Muscle layer of duodenum (tissue), 2 donors: ENCODE results near the gene ZBED4.

Source experiments
- H3K27ac ChIP-seq: one replicate; pipeline ENCODE4 v1.7.0; 2013; ENCODE audit warnings: mild to moderate bottlenecking, low read length
- H3K27me3 ChIP-seq: one replicate; pipeline ENCODE4 v1.7.0; 2013; ENCODE audit warnings: low read depth, mild to moderate bottlenecking, control low read depth, low read length
- H3K36me3 ChIP-seq, 2 donors: one replicate each; pipeline ENCODE4 v1.7.0; 2013; ENCODE audit warnings: low read length in 2 of 2, control low read depth in 1 of 2, mild to moderate bottlenecking in 1 of 2; ENCODE audit not compliant: insufficient read depth in 2 of 2, control insufficient read depth in 1 of 2
- H3K4me1 ChIP-seq, 2 donors: one replicate each; pipeline ENCODE4 v1.7.0; 2013; ENCODE audit warnings: low read length in 2 of 2, mild to moderate bottlenecking in 2 of 2, control low read depth in 1 of 2, moderate library complexity in 1 of 2; ENCODE audit not compliant: insufficient read depth in 2 of 2, control insufficient read depth in 1 of 2
- H3K4me3 ChIP-seq, 2 donors: one replicate each; pipeline ENCODE4 v1.7.0; 2013; ENCODE audit warnings: low read length in 2 of 2, low read depth in 1 of 2, mild to moderate bottlenecking in 1 of 2
- H3K9me3 ChIP-seq, 2 donors: one replicate each; pipeline ENCODE4 v1.7.0; 2013; ENCODE audit warnings: low read length in 2 of 2, control low read depth in 1 of 2, mild to moderate bottlenecking in 1 of 2; ENCODE audit not compliant: control insufficient read depth in 1 of 2
- donor health status: healthy.

Gene ZBED4

DNA sequence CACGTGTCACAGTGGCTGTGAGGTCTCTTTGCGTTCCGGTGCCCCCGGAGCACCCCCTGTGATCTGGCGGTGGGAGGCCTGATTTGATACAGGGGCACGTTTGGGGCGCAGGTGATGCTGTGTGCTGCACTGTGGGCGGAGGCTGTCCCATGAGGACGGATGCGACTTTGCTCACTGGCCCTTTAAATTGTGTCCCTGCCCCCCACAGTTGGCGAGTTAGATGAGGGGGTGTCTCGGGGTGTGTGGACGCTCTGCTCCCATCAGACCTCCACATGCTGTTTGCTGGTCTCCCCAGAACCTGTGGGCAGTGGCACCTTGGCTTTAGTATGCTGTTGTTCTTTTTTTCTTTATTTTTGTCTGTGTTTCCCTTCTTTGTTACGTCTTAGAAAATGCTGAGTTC, 5.2 kb downstream of the ZBED4 start:
- Histone ChIP-seq H3K4me1 (peaks cover 12 to 16% of the 10 kb centered on the region in 2 donors), H3K27me3 (no peaks in the 10 kb centered on the region), H3K9me3 (no peaks in the 10 kb centered on the region), H3K4me3 (no peak overlapping the region), H3K36me3 (no peaks in the 10 kb centered on the region), H3K27ac (no peak overlapping the region)

DNA sequence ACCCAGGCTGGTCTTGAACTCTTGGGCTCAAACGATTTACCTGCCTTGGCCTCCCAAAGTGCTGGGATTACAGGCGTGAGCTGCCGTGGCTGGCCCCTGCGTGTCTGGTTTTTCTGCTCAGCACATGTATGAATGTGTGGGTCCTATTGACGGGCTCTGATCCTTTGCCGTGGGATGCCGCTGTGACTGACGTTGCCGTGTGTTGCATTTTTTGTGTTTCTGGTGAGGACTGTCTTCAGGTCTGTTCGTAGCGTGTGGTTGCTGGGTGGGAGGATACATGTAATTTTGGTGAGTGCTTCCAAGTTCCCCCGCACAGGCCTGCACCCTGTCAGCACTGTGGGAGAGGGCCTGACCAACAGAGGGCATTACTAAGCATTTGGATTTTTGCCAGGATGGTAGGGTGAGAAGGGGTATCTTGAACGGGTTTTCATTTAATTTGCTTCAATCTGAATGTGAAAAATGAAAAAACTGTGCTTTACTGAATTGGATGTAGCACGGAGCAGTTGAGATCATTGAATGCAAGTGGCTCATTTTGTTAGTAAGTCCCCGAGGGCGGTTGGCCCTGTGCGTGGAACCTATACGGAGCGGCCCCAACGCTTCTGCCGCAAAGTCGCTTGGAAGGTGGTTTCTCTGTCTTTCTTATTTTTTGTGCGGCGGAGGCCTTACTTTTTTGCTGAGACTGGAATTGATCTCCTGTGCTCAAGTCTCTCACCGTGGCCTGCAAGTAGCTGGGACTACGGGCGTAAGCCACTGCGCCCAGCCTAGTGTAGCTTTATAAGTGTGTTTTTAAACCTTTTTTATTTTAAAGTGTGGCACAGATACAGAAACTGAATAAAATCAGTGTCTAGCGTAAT, 8.2 kb downstream of the ZBED4 start:
- Histone ChIP-seq H3K4me3 (no peak overlapping the region), H3K4me1 (no peaks in the 10 kb centered on the region), H3K36me3 (no peaks in the 10 kb centered on the region), H3K27ac (no peak overlapping the region), H3K27me3 (no peaks in the 10 kb centered on the region), H3K9me3 (peaks cover 7 to 19% of the 10 kb centered on the region in 2 donors)

DNA sequence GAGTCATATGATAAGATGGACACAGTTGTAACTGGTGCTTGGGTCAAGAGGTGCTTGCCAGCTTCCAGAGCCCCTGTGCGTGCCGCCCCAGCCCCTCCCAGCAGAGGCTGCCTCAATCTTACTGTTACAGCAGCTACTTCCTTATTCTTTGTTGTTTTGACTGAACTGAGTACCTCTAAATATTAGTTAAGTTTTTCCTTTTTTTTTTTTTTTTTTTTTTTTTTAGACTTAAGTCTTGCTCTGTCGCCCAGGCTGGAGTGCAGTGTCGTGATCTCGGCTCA, 8.8 kb downstream of the ZBED4 start:
- H3K4me1 ChIP-seq: no peaks in the 10 kb centered on the region
- no peaks in the 10 kb centered on the region for H3K27me3 ChIP-seq
- H3K4me3 ChIP-seq: no peak overlapping the region
- H3K36me3 ChIP-seq: no peaks in the 10 kb centered on the region
- no peak overlapping the region for H3K27ac ChIP-seq
- H3K9me3 ChIP-seq: peaks cover 7 to 22% of the 10 kb centered on the region in 2 donors

DNA sequence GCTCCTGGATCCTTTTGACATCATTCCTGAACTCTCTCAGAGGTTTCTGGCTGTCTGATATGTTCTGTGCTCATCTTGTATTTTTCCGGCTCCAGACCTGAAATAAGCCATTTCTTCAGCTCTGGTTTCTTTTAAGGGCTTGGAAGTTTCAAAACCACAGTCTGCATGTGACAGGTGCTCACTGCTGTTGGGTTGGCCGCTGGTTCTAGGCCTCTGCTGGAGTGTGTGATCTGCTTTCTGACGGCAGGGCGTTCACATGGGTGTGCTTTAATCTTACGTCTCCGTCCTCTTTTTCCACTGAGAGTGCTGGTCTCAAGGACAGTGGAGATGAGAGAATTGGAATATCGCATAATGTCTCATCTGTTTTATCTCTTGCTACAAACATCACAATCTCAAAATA, 10.3 kb downstream of the ZBED4 start:
- Histone ChIP-seq H3K4me1 (no peaks in the 10 kb centered on the region), H3K9me3 (peaks cover 7 to 22% of the 10 kb centered on the region in 2 donors), H3K27ac (no peak overlapping the region), H3K27me3 (no peaks in the 10 kb centered on the region), H3K36me3 (peaks cover 0 to 3% of the 10 kb centered on the region in 2 donors), H3K4me3 (no peak overlapping the region)

DNA sequence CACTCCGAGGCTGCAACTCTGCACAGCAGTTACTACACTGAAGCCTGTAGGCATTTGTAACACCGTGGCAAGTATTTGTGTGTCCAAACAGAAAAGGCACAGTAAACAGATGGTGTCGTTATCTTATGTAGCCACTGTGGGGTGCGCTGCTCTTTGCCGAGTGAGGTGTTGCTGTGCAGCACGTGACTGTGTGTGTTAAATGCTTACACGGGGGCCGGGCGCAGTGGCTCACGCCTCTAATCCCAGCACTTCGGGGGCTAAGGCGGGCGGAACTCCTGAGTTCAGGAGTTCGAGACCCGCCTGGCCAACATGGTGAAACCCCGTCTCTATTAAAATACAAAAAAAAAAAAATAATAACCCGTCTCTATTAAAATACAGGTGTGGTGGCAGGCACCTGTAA, 11.5 kb downstream of the ZBED4 start:
- no peak overlapping the region for H3K4me3 ChIP-seq
- peaks cover 3% of the 10 kb centered on the region in 2 donors for H3K36me3 ChIP-seq
- no peak overlapping the region for H3K27ac ChIP-seq
- H3K4me1 ChIP-seq: no peaks in the 10 kb centered on the region
- peaks cover 7 to 30% of the 10 kb centered on the region in 2 donors for H3K9me3 ChIP-seq
- H3K27me3 ChIP-seq: no peaks in the 10 kb centered on the region

DNA sequence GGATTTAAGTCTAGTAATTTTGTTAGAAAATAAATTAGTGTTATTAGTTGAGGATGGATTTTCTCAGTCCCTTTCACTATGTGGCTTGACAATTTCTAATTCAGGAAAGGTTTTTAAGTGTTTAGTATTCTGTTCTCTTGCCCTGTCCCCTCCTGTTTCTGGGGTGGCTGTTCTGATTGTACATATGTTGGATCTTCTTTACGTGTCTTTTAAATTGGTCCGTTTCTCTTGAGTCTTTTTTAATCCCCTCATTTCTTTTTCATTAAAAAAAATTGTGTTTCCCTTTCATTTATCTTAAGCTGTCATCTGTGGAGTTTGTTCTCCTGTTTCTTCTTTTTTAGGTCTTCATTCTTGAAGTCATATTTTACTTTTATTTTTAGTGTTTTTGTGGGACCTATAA, 12.5 kb downstream of the ZBED4 start:
- Histone ChIP-seq H3K9me3 (peaks cover 7 to 31% of the 10 kb centered on the region in 2 donors), H3K27me3 (no peaks in the 10 kb centered on the region), H3K27ac (no peak overlapping the region), H3K36me3 (peaks cover 3% of the 10 kb centered on the region in 2 donors), H3K4me3 (no peak overlapping the region), H3K4me1 (no peaks in the 10 kb centered on the region)

DNA sequence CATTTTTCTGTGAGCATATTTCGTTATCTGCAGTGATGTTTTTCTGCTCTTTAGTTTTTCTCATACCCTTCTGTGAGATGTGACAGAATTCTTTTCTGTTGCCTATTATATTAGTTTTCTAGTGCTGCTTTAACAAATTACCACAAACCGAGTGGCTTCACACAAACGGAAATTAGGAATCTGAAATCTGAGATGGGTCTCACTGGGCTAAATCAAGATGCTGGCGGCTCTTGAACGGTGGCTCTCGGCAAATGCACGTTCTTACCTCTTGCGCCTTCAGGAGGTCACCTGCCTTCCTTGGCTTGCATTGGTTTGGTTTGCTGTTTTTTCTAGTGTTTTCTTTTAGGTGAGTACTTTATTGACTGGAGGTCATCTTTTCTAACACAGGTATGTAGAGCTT, 13.0 kb downstream of the ZBED4 start:
- peaks cover 3% of the 10 kb centered on the region in 2 donors for H3K36me3 ChIP-seq
- no peak overlapping the region for H3K4me3 ChIP-seq
- H3K9me3 ChIP-seq: peaks cover 7 to 31% of the 10 kb centered on the region in 2 donors
- no peaks in the 10 kb centered on the region for H3K27me3 ChIP-seq
- H3K4me1 ChIP-seq: no peaks in the 10 kb centered on the region
- no peak overlapping the region for H3K27ac ChIP-seq

DNA sequence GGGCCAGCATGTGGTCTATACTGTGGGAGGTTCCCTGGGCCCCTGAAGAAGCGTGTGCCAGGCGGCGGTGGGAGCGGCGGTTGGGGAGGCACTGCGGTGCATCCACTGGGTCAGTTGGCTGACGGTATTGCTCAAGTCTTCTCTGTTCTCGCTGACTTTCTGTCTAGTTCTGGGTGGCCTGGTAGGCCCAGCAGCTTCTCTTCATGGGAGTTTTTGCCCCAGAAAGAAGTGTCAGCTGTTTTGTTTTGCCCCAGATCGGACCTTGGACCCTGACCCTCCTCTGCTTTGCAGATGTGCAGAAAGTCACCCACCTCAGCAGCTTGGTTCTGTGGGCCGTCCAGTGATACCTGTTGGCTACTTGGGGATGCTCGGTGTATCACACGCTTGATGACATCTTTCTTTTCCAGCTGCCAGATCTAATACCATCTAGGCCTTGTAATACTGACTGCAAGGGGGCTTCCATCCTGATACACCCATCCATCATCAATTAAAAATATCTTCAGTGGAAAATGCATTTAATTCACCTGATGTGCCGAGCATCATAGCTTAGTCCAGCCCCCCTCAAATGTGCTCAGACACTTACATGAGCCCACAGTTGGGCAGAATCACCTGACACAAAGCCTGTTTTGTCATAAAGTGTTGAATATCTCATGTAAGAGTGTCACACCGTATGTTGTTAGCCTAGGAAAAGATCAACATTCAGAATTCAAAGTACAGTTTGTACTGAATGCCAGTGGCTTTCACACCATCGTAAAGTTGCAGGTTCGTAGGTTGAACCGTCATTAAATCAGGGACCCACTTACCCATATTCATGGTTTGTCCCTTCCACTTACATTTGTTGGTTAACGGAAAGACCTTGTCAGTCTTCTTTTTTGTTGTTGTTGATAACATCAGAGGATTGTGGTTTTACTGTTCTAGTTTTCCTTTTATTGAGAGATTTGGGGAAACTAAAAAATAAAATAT, 13.9 kb downstream of the ZBED4 start:
- H3K4me3 ChIP-seq: no peak overlapping the region
- no peaks in the 10 kb centered on the region for H3K4me1 ChIP-seq
- peaks cover 7 to 31% of the 10 kb centered on the region in 2 donors for H3K9me3 ChIP-seq
- no peak overlapping the region for H3K27ac ChIP-seq
- H3K27me3 ChIP-seq: no peaks in the 10 kb centered on the region
- peaks cover 3% of the 10 kb centered on the region in 2 donors for H3K36me3 ChIP-seq

DNA sequence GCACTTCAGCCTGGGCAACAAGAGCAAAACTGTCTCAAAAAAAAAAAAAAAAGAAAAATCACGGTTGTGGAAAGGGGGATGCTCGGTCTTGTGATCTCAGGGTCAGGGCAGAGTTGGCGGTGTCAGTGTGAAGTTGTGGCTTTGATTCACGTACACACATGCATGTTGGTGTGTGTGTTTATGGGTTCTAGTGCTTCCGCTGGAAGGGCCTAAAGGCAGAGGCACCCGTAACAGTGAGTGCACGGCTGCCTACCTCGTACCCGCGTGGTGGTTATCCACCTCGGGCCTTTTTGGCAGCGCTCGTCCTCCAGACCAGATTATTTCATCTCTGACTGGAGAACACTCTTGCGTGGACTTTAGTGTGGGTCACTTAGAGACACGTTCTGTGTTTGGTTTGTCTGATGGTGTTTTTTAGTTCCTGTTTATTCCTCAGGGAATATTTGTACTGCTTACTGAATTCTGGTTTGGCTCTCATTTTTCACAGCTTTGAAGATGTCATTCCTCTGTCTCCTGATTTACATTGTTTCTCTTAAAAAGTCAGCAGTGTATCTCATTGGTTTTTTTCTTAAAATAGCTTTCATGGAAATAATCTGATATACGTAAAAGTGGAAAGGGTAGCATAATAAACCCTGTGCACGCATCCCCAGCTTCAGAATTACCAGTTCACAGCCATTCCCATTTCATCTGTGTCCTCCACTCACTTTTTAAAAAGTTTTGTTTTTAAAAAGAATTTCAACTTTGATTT, 15.6 kb downstream of the ZBED4 start:
- peaks cover 7 to 31% of the 10 kb centered on the region in 2 donors for H3K9me3 ChIP-seq
- H3K36me3 ChIP-seq: peaks cover 3% of the 10 kb centered on the region in 2 donors
- H3K4me3 ChIP-seq: no peak overlapping the region
- H3K27ac ChIP-seq: no peak overlapping the region
- no peaks in the 10 kb centered on the region for H3K27me3 ChIP-seq
- no peaks in the 10 kb centered on the region for H3K4me1 ChIP-seq

DNA sequence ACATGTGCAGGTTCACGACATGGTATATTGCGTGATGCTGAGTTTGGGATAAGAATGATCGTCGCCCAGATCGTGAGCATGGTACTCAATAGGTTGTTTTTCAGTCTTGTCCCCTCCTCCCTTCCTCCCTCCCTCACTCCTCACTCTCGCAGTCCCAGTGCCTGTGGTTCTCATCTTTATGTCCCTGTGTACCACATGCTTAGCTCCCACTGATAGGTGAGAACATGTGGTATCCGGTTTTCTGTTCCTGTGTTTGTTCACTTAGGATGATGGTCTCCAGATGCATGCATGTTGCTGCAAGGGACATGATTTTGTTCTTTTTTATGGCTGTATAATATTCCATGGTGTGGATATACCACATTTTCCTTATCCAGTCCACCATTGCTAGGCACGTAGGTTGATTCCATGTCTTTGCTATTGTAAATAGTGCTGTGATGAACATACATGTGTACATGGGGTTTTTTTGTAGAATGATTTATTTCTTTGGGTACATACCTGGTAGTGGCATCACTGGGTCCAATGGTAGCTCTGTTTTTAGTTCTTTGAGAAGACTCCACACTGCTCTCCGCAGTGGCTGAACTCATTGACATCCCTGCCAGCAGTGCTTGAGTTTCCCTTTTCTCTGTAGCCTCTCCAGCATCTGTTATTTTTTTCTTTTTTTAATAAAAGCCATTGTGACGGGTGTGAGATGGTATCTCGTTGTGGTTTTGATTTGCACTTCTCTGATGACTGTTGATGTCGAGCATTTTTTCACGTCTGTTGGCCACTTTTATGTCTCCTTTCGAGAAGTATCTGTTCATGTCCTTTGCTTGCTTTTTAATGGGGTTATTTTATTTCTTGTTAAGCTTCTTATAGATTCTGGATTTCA, 16.4 kb downstream of the ZBED4 start:
- Histone ChIP-seq H3K27me3 (no peaks in the 10 kb centered on the region), H3K36me3 (peaks cover 3% of the 10 kb centered on the region in 2 donors), H3K4me3 (no peak overlapping the region), H3K4me1 (no peaks in the 10 kb centered on the region), H3K9me3 (peaks cover 7 to 28% of the 10 kb centered on the region in 2 donors), H3K27ac (no peak overlapping the region)
